Cerebellar nuclear complex (tissue), 1 donor: ENCODE results near the gene GATB.
A peak's percentile ranks its signal among the peaks of the same experiment; 100 is the strongest.

Experiments
- DNase-seq, 2 experiments: peaks; one replicate each; lab custom pipeline; 2025; lab: John Stamatoyannopoulos, UW

Gene GATB

DNA sequence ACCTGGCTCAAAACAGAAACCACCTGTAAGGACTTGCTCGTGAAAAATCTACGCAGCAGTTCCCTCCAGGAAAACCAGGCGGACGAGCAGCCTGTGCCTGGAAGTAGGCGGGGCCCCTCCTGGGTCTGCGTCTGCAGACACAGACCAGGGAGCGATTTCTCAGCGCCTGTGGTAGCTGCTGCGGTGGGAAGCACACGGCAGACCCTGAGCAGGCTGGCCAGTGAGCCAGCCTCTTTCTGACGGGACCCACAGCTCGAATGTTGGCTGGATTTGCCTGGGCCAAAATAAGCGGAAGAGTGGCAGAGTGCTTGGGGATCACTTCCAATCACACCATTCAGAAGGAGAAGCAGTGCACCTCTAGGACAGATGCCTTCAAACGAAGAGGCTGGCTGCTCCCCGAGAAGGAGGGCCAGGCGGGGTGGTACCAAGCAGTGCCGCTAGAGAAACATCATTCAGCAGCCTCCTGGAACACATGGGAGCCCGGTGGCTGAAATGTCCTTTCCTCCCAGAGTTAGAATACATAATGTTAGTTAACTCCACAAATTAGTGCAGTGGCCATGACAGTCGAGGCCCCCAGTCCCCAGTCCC is 85.9 kb downstream of the GATB start:
- peak in 1 of 2 experiments; percentile 46 for DNase-seq

DNA sequence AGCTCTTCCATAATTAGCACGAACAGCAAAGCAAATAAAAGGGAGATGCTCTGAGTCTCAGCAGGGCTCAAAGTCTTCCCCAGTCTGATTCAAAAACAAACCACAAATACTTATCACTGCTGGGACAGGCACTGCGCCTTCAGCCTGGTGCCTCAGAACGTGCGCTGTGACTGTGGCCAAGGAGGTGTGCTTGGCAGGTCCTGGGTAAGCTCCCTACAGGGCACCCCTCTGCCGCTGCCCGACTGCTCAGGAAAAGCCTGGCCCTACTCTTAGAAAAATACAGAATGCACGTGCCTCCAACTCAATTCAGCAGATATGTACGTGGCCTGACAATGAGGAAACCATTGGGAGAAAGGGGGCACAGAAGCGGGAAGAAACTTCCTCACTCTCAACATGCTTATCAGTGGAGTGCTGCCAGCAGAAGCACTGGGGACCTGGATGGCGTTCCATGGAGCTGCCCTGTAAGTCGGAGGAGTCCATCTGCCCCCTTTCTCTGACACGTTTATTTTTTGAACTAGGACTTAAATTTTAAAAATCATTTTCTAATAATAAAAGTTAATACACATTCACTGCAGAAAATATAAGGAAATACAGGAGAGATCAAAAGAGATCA is 86.8 kb downstream of the GATB start:
- peak; percentile 49 to 69 for DNase-seq

GRCh38 chr4:151672996-151673395 is 87.8 kb downstream of the GATB start:
- no peak for DNase-seq

DNA sequence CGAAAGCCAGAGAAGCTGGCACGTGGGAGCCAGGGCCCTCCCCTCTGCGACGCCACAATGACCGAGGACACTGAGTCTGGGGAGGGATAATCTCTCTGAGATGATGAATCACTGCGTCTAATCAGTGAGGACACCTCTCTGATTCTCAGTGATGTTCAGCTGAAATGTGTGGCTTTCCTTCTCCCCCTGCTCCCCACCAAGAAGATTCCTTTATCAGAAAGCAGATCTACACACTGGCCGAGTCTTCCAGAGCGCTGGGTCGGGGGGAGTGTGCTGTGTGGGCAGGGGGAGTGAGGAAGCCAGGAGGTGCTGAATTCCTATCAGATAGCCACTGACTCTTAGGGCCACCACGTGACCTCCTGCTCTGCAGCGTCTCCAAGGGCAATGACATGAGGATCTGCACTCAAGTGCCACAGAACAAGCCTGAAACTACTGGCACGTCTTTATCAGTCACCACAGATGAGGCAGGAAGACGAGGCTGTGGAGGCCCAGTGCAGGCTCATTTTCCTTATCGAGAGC is 89.2 kb downstream of the GATB start:
- no peak for DNase-seq

DNA sequence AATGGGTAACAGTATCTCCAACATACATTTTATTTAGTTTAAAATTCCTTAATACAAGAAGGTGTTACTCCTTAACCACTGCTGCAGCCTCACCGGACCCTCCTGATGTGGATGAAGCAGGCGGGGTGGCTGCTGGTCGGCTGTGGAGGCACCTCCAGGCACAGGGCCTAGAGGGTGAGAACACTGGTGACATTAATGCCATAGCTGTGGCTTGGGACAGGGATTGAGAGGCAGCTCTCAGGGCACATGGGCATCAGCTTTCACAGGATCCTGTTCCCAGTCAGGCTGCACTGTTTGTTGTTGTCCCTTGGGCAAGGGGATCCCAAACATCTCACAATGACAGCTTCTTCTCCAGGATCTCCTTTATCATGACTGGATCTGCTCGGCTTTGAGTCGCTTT is 90.0 kb downstream of the GATB start:
- DNase-seq: no peak

DNA sequence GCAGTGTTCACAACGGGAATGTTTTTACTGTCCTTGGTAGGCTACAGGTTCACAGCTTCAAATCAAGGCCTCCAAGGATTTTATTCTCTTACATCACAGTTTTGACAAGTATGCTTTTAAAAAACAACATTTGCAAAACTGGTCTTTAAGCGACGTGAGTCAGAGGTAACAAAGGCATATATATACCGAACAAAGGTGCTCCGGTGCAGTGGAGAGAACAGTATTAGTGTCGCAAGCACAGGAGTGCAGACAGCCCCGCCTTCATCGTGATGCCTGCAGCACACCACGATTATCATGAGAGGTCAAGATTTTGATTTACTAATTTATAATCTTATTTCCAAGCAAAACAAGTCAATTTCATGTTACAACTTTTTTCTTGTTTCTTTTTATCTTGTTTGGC is 90.8 kb downstream of the GATB start:
- no peak for DNase-seq

DNA sequence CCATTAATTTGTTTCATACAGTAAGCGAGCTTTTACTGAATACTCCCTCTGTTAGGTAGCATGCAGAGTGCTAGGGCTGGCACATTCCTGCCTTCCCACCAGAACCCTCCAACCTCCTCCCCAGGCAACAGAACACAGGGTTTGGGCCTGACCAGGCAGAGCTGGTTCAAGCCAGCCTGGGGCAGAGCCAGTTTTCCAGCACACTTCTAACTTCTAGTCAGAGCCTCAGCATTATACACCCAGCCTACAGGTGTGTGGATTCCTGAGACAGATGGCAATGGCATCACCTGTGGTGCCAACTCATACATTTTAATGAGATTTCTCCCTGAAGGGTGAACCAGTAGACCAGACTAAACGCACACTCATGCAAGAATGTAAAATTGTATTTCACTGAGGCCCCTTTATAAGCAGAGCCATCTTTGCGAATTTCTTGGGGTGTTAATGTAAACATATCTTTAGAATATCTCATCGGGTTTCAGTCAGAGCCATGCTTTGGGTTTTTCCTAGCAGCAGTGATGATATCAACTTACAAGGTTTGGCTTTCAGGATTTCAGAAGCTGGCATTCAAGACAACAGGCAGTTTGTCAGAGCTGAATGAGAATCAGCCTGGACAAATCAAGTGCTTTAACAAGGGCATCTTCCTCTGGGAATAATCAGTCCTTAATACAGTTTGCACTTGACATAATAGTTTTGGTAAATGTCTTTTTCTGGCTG is 92.0 kb downstream of the GATB start:
- DNase-seq: peak; percentile 13 to 70

DNA sequence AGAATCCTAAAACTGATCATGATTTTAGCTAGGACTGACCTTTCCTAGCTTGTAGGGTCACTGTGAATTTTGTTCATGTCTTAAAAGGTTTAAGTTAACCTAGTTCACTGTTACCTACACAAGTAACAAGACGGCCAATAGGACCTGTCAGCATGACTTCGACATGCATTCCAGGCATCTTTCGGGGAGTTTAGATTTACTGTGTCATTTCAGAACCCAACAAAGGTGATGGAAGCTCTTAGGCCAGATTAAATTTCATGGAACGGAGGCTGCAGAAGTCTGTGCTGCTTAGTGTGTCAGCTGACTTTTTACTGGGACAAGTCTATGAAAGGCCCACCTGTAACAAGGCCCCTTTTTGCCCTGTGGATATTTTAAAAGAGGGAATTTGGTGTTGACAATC is 93.1 kb downstream of the GATB start:
- DNase-seq: no peak

DNA sequence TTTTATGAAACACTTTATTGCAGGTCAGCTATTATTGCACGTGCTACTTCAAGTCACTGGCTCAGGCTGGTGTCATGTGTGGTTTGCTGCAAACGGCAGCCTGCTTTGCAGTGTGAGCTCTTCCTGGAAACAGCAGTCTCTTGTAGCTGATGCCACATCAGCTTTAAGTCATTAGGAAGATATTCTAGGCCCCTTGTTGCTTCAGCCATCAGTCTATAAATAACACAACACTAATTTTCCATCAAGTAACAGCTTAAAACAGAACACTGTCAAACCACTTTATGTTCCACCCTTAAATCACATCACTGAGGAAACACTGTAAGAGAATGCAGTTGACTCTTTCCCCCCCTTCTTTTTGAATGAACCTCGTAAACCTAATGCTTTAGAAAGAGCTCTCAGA is 93.8 kb downstream of the GATB start:
- no peak for DNase-seq

DNA sequence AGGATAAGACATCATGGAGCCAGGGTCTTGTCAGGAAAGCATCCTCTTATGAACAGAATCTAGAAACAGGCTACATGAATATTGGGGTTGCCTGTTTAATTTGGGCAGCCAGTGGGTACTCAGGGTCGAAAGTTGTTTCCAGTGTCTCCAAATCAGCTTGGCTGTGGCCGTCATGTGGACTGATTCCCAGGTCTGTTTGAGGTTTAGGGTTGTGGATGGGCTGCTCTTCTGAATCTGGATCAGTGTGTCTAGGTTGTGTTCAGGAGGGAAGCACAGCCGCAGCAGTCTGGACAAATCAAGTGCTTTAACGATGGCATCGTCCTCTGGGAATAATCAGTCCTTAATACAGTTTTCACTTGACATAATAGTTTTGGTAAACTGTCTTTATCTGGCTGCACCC is 94.3 kb downstream of the GATB start:
- no peak for DNase-seq

DNA sequence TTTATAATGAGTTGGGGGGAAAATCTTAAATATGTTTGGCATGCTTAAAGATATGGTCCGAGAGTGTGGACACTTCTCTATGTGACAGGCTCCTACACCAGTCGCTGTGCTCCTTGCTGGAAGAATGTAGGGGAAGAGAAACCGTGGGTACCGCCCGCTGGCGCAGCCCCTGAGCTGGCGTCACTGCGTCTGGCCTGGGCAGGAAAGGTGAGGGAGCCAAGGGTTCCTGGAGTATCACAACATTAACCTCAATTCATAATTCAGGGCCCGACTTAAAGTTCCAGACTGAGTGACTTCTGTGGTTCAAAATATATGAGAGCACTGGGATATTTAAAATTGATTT is 95.1 kb downstream of the GATB start:
- DNase-seq: no peak

- DNase-seq: no peak
Measured at GRCh38 chr4:151665022-151665784, 95.6 kb downstream of the GATB start.

DNA sequence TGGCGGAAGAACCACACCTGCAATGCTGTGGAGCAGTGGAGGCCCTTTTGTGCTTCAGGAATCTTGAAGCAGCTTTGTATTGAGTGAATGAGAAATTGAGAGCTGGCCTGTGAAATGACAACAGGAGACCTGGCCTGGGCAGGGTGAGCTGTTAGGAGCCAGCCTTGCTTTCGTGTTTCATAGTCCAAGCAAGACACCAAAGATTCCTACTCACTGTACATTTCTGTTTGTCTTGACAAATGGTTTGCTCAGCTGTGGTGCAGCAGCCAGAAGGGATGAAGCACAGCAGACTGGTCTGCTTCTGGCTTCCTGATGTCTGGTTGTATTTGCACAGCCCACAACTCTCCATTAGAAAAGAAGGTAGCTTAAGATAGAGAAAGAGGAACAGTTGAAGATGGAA is 96.5 kb downstream of the GATB start:
- no peak for DNase-seq

DNA sequence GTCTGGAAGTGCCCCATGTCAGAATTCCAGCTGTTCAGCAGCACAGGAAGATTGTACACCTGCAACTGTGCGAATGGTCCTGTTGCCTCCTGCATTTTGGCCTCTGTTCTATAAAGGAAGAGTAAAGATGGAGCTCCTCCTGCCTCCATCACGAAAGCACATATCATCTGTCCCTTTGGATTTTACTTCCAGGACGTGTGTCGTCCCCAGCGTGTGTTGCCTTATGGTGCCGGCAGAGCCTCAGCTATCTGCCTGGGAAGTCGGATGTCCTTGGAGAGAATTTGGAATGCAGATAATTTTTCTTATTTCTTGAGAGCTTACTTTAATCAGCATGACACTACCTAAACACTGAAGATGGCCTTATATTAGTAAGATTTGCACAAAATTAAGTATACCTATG is 97.7 kb downstream of the GATB start:
- DNase-seq: no peak

GRCh38 chr4:151661873-151662272 is 98.9 kb downstream of the GATB start:
- no peak for DNase-seq

GRCh38 chr4:151660676-151661075 is 100.1 kb downstream of the GATB start:
- no peak for DNase-seq

DNA sequence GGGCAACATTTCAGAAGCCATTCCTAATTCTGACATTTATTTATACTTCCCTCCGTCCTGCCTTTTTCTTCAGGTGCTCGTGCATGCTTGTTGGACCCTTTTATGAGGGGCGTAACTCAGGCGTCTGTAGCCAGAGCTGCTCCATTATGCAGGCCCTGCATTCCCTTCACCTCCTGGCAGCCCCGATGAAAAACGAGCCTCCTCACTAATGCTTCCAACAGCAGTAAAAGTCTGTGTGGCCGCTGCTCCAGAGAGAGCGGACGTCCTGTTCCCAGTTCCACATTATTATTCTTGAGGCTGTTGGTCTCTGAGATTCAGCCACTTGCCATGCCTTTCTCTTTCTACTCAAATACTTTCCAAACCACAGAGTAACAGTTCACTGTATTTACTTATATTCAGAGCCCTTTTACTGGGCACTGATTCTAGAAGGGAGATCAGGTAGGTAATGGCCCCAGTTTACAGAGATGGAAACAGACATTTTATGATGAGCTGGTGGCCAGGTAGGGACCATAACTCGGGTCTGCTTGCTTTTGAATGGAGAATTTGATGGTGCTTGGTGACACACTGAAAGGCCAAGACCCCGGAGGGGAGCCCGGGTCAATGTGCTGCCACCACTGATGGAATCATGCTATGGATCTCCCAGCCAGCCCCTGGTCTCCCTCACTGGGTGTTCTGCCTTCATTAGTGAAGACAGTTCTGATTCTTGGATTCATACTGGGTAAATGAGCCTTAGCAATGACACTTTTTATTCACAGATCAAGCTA is 101.0 kb downstream of the GATB start:
- DNase-seq: no peak

DNA sequence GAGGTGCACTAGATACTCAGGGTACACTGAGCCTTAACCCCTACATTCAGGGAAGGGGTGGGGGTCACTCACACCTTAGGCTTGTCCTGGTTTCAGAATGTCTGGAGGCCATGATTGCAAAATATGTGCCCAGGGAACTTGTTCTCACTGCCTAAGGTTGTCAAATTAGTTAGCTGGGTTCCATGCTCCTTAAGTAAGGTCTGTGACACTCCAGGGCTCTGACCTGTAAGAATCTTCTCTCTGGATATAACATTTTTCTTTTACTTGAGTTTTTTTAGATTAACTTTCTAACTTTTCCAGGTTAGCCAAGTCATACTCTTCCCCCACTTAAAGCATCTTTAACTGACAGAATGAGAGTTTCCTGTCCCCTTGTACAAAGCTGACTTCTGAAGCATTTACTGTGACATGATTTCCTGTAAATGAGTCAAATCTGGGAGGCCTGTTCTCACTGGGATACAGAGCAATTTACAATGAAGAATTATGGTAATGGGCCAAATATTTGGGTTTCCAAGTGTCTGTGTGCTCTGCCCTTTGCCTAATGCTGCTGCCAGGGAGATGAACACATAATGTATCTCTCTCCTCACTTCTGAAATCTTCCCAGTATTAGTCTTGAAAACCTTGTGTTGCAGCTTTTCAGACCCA is 101.7 kb downstream of the GATB start:
- no peak for DNase-seq

- DNase-seq: no peak
Measured at GRCh38 chr4:151657896-151658295, 102.9 kb downstream of the GATB start.

DNA sequence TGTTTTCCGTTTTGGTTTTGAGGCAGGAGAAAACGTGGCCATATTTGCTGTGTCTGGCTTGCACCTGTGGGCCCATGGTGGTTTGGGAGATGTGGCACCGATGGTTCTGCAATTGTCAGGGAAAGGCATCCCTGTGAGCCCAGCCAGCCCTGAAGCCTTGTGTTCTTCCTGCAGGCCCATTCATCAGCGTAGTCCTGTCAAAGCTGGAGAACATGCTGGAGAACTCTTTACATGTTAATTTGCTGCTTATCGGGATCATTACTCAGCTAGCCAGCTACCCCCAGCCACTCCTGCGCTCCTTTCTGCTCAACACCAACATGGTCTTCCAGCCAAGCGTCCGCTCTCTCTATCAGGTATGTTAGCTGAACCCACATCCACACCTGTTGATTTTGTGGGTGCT is 104.7 kb downstream of the GATB start:
- no peak for DNase-seq

DNA sequence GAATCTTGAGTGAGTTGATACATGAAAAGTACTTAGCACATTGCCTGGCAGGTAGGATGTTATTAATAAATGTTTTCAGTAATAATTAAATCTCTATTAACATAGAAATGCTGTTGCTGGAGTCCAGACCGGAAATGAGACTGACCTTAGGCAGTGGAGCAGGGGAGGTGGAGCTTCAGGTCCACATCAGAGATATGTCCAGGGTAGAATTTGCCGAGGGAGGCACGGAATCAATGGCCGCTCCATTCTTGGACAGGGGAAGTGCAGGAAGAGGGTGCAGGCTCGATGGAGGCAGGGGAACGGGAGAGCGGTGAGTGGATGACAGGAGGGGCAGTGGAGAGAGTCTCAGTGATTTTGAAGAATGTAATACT is 107.3 kb downstream of the GATB start:
- no peak for DNase-seq
